HG02840 (cell line): Measurements from ENCODE around the gene CHCHD3.

Experiments
- ATAC-seq: cut with Tn5 transposase; IDR thresholded peaks from one replicate; pipeline ENCODE4 v1.9.1; 2021; ENCODE audit warnings: mild to moderate bottlenecking, moderate library complexity, moderate number of reproducible peaks; ENCODE audit not compliant: unreplicated experiment, low FRiP score

CHCHD3 gene

GRCh38 chr7:133048589-133048988, 33.3 kb downstream of the CHCHD3 start:
- ATAC-seq = no peak

DNA sequence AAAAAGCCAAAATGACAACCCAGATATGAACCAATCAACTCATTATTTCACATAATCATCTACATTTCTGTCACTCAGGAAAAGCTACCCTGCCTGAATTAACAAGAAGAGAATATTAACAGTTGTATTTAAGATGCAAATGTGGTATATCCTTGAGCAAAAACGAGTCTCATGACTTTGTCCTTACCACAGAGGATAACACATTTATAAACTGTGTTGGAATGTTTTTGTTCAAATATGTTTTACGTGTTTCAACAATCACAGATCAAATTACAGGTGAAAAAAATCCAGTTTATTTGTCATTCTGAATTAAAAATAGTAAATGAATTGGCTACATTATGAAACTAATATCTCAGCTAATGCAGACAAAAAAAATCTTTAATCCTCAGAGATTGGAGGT, 34.6 kb downstream of the CHCHD3 start:
- no peak for ATAC-seq

- no peak for ATAC-seq
Observed at GRCh38 chr7:133044722-133045473, 37.0 kb downstream of the CHCHD3 start.

DNA sequence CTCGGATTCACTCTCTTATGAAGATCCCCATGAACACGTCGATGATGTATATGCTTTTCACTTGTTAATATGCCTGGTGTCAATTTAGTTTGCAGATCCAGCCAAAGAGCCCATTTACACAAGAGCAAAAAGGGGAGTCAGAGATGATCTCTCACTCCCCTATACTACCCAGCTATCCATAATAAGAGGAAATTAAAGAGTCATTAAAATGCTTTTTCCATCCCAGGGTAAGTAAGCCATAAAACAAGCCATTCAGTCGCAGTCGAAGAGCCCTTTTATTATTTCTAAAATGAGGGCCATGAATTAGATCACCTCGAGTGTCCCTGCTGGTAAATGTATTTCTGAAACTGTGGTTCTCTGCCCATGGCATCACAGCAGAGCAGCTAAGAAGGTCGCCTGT, 41.2 kb downstream of the CHCHD3 start:
- no peak for ATAC-seq

DNA sequence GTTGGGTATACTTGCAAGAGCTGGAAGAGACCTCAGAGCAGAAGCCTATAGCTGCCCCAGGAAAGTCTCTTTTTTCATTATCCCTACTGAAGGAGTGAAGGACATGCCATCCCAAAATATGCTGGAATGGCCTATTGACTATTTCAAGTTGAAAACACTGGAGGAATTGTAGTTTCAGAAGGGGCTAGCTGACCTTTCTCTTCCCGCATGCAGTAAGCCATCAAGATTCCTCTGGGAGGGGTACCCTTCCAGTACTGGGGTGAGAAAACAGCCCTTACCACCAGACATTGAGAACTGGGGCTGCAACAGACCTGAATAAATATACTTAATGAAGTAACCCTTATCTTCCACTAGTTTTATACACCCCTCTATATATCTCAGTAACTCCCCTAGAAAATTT, 41.7 kb downstream of the CHCHD3 start:
- no peak for ATAC-seq

GRCh38 chr7:133039614-133040013, 42.3 kb downstream of the CHCHD3 start:
- ATAC-seq = no peak

GRCh38 chr7:133036289-133036688, 45.6 kb downstream of the CHCHD3 start:
- no peak for ATAC-seq

GRCh38 chr7:133035240-133035639, 46.6 kb downstream of the CHCHD3 start:
- peak; percentile 91 for ATAC-seq

- ATAC-seq = no peak
Observed at GRCh38 chr7:133030346-133030745, 51.5 kb downstream of the CHCHD3 start.

DNA sequence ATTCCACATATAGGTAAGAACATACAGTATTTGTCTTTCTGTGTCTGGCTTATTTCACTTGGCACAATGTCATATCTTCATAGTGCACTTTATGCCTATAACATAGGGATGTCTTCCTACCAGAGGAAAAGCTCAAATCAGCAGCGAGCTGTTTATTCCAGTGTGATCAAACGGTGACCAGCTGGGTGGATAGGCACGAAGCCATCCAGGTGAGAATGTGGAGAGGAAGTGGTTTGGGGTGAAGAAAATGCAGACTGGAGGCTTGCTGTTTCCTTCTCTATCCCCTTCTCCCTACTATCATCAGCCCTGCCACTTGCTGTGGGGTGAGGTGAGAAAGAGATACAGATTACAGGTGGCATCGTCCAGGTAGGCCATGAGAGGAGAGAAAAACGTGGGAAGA, 52.4 kb downstream of the CHCHD3 start:
- ATAC-seq = no peak

DNA sequence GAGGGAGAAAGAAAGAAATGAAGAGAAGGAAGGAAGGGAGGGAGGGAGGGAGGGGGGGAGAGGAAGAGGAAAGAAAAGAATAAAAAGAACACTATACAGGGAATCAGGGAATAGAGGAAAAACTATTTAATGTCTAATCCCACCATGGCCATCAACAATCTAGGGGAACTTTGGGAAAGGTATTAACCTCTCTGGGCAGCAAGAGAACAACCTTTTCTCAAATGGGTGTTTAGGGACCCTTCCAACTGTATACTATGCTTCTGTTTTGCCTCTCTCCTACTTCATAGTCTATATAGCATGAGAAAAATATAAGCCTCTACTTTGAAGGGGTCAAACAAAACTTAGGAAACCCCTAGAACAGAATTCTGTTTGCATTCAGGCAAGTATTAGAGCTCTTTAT, 54.5 kb downstream of the CHCHD3 start:
- ATAC-seq = no peak

DNA sequence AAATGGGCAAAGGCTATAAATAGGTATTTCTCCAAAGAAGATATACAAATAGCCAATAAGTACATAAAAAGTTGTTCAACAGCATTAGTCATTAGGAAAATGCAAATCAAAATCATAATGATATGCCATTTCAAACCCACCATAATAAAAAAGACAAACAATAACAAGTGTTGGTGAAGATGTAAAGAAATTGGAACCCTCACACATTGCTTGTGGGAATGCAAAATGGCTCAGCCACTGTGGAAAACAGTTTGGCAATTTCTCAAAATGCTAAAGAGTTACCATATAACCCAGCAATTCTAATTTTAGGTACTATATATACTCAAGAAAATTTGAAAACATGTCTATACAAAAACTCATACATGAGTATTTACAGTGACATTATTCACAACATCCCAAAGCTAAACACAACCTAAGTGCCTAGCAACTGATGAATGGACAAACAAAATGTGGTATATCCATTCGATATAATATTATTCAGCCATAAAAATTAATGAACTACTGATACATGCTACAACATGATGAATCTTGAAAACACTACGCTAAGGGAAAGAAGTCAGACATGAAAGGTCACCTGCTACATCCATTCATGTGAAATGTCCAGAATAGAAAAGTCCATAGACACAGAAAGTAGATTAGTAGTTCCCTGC, 55.6 kb downstream of the CHCHD3 start:
- ATAC-seq = no peak

DNA sequence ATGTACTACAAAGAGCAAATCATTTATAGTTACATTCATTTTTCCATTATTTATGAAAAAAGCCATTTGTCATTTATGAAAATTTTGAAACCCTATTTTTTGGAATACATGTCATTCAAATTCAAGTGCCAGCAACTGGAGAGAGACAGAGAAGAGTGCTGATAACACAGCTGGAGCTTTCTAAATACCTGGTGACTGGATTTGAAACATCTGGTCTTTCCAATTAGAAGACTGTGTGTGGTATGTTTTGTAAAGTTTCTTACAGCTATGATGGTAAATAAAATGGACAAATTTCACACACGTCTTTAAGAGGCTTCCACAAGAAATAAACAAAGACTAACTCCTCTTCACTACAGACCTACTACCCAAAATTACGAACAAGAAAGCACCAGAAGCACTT, 56.8 kb downstream of the CHCHD3 start:
- no peak for ATAC-seq

- ATAC-seq = no peak
Observed at GRCh38 chr7:133024596-133024995, 57.3 kb downstream of the CHCHD3 start.

GRCh38 chr7:133023370-133024071, 58.4 kb downstream of the CHCHD3 start:
- no peak for ATAC-seq

DNA sequence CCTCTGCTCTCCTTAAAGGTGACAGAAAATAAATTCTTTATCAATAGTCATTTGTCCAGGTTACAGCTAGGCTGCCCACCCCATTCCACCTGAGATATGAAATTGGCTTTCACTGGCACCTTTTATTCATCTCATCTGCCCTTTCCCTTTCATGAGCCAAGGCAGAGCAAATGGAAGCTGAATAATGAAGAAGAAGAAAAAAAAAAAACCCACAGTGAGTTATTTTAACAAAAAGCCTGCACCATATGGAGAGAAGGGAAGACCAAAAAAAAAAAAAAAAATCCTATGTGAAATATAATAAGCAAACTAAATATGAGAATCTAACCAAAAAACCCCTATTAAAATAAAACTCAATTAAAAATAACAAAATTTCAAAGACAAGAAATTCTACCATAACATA, 59.2 kb downstream of the CHCHD3 start:
- ATAC-seq = no peak

DNA sequence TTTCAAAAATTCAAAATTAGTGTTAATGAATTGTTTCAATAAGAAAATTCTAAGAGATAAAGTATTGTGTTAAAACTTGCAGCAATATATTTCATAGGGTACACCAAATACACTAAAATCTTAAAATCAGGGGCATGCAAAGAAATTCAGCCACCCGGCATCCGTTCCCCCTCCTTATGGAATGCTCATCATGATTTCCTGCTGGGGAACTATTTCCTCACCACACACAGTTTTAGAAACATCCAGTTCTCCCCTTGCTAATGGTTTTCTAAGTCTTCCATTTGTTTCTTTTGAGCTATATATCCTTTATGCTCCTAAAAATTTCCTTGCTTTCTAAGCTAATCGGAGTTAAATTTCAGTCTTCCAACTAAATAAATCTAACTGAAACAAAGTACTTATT, 60.7 kb downstream of the CHCHD3 start:
- ATAC-seq = no peak

- ATAC-seq = no peak
Observed at GRCh38 chr7:133020496-133020895, 61.4 kb downstream of the CHCHD3 start.

- no peak for ATAC-seq
Observed at GRCh38 chr7:133019590-133019989, 62.3 kb downstream of the CHCHD3 start.

DNA sequence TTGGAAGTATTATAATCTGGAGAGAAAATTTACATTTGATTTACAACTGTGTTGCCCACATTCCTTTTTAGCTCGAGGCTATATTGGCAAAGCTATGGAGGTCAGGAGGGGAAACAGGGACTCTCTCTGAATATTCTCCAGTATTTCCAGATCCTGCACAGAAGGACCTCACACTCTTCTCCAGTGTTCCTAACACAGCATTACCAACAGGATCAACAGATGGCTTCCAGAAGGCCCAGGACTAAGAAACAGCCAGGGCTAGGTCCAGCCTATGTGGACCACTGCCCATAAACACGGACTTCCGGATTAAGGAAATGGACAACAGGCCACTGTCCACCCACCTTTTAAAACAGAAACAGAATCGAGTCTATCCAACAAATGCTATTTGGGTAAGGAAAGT, 65.3 kb downstream of the CHCHD3 start:
- ATAC-seq = no peak

DNA sequence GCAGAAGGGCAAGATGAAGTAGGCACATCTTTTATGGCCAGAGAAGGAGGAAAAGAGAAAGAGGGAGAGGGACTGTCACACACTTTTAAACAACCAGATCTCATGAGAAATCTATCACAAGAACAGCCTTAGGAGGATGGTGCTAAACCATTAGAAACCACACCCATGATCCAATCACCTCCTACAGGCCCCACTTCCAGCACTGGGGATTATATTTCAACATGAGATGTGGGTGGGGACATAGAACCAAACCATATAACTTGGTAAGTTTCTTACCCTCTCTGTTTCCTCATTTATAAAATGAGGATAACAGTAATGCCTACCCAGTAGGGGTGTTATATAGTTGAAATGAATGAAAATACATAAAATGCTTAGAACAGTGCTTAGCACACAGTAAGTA, 66.0 kb downstream of the CHCHD3 start:
- ATAC-seq = no peak

GRCh38 chr7:133011746-133012145, 70.1 kb downstream of the CHCHD3 start:
- no peak for ATAC-seq
